Nephron (organoid): ENCODE measurements around the gene CENPU.
"Not testable (repeated sequence)": the region's sequence is repeated elsewhere in the genome, so short reads cannot be mapped to it uniquely, and the experiment has no call there.

ENCODE experiments used
- H3K27ac Mint-ChIP-seq, 3 experiments: 2 replicates each; pipeline ENCODE4 v1.8.0; 2020; ENCODE audit warnings: mixed read lengths in 3 of 3, mild to moderate bottlenecking in 2 of 3, moderate library complexity in 1 of 3
- H3K27me3 Mint-ChIP-seq: 2 replicates; pipeline ENCODE4 v1.8.0; 2021; ENCODE audit warnings: low read depth, mild to moderate bottlenecking, moderate library complexity, mixed read lengths
- H3K36me3 Mint-ChIP-seq: 2 replicates; pipeline ENCODE4 v1.8.0; 2020; ENCODE audit warnings: low read depth, mixed read lengths
- H3K4me1 Mint-ChIP-seq: 2 replicates; pipeline ENCODE4 v1.8.0; 2020; ENCODE audit warnings: mixed read lengths
- H3K4me3 Mint-ChIP-seq, 3 experiments: 2 replicates each; pipeline ENCODE4 v1.8.0; 2020; ENCODE audit warnings: mild to moderate bottlenecking in 3 of 3, mixed read lengths in 3 of 3, moderate library complexity in 2 of 3
- H3K9me3 Mint-ChIP-seq: 2 replicates; pipeline ENCODE4 v1.8.0; 2020; ENCODE audit warnings: mixed read lengths
- CTCF ChIP-seq, 3 experiments: fragments of 200-600 bp; sonication (generic); IDR thresholded peaks; one replicate each; pipeline ENCODE4 v1.5.0; 2021; ENCODE audit warnings: antibody characterized with exemption in 3 of 3; ENCODE audit not compliant: unreplicated experiment in 3 of 3

CENPU gene

GRCh38 chr4:184668511-184669114, 65.3 kb downstream of the CENPU start:
- H3K27me3 Mint-ChIP-seq, result no peaks in the 10 kb centered on the region
- H3K27ac Mint-ChIP-seq, result no peak overlapping the region
- no peaks in the 10 kb centered on the region for H3K9me3 Mint-ChIP-seq
- H3K4me3 Mint-ChIP-seq, result no peak overlapping the region
- peaks cover 38% of the 10 kb centered on the region for H3K36me3 Mint-ChIP-seq
- peaks cover 5% of the 10 kb centered on the region for H3K4me1 Mint-ChIP-seq
- TF ChIP-seq CTCF (IDR thresholded peaks at IDR 0.05; ENCODE audit: unreplicated experiment in 3 of 3), result no peak

- Mint-ChIP-seq H3K9me3 (no peaks in the 10 kb centered on the region), H3K4me3 (no peak overlapping the region), H3K27ac (no peak overlapping the region), H3K4me1 (peaks cover 5% of the 10 kb centered on the region), H3K27me3 (no peaks in the 10 kb centered on the region), H3K36me3 (peaks cover 36% of the 10 kb centered on the region)
- TF ChIP-seq CTCF (IDR thresholded peaks at IDR 0.05; ENCODE audit: unreplicated experiment in 3 of 3), result no peak
Observed at GRCh38 chr4:184668096-184668495, 65.8 kb downstream of the CENPU start.

- no peaks in the 10 kb centered on the region for H3K27me3 Mint-ChIP-seq
- no peak overlapping the region for H3K4me3 Mint-ChIP-seq
- H3K36me3 Mint-ChIP-seq, result peaks cover 26% of the 10 kb centered on the region
- H3K4me1 Mint-ChIP-seq, result peaks cover 5% of the 10 kb centered on the region
- H3K27ac Mint-ChIP-seq, result no peak overlapping the region
- TF ChIP-seq CTCF (IDR thresholded peaks at IDR 0.05; ENCODE audit: unreplicated experiment in 3 of 3), result no peak
- H3K9me3 Mint-ChIP-seq, result no peaks in the 10 kb centered on the region
Observed at GRCh38 chr4:184666670-184667069, 67.2 kb downstream of the CENPU start.

GRCh38 chr4:184664445-184665210, 69.3 kb downstream of the CENPU start:
- no peak for TF ChIP-seq CTCF (IDR thresholded peaks at IDR 0.05; ENCODE audit: unreplicated experiment in 3 of 3)
- Mint-ChIP-seq H3K27me3 (no peaks in the 10 kb centered on the region), H3K27ac (no peak overlapping the region), H3K4me3 (no peak overlapping the region), H3K4me1 (peaks cover 5% of the 10 kb centered on the region), H3K9me3 (no peaks in the 10 kb centered on the region), H3K36me3 (peaks cover 31% of the 10 kb centered on the region)

- Mint-ChIP-seq H3K36me3 (peaks cover 21% of the 10 kb centered on the region), H3K4me3 (no peak overlapping the region), H3K4me1 (no peaks in the 10 kb centered on the region), H3K27me3 (no peaks in the 10 kb centered on the region), H3K9me3 (no peaks in the 10 kb centered on the region), H3K27ac (no peak overlapping the region)
- TF ChIP-seq CTCF (IDR thresholded peaks at IDR 0.05; ENCODE audit: unreplicated experiment in 3 of 3), result no peak
Observed at GRCh38 chr4:184662236-184662635, 71.7 kb downstream of the CENPU start.

GRCh38 chr4:184660978-184661377, 72.9 kb downstream of the CENPU start:
- peaks cover 3% of the 10 kb centered on the region for H3K4me1 Mint-ChIP-seq
- no peak overlapping the region for H3K27ac Mint-ChIP-seq
- no peaks in the 10 kb centered on the region for H3K9me3 Mint-ChIP-seq
- no peak for TF ChIP-seq CTCF (IDR thresholded peaks at IDR 0.05; ENCODE audit: unreplicated experiment in 3 of 3)
- peaks cover 28% of the 10 kb centered on the region for H3K36me3 Mint-ChIP-seq
- H3K27me3 Mint-ChIP-seq, result no peaks in the 10 kb centered on the region
- no peak overlapping the region for H3K4me3 Mint-ChIP-seq

GRCh38 chr4:184657820-184658219, 76.1 kb downstream of the CENPU start:
- H3K27me3 Mint-ChIP-seq, H3K9me3 Mint-ChIP-seq, H3K27ac Mint-ChIP-seq, H3K4me3 Mint-ChIP-seq: not testable (repeated sequence)
- Mint-ChIP-seq H3K36me3 (peaks cover 27% of the 10 kb centered on the region), H3K4me1 (peaks cover 16% of the 10 kb centered on the region)
